ENCODE results near the gene ARMH1.

Gene ARMH1

DNA sequence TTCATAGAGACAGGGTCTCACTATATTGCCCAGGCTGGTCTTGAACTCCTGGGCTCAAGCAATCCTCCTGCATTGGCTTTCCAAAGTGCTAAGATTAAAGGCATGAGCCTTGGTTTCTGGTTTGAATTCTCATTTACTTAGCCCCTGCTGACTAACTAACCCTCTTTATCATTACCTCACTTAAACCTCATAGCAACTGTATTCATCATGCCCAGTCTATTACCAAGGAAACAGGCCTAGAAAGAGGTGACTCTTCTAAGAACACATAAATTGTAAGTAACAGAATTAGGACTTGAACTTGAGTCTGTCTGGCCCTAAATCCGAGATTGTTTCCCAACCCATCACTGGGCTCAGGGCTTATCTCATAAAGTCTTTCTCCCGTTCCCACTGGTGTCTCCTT is 44.4 kb upstream of the ARMH1 start:
- Histone ChIP-seq H3K4me1 (ENCODE audit: control insufficient read depth, insufficient read depth, low read length) (no peaks in the 10 kb centered on the region), H3K27ac (ENCODE audit: extremely low read depth, low read depth, low read length) (no peak overlapping the region), H3K4me3 (ENCODE audit: low read depth, low read length) (no peak overlapping the region), H3K36me3 (ENCODE audit: control insufficient read depth in 2 of 2, insufficient read depth in 1 of 2, low read length in 2 of 2) (peaks cover 0 to 24% of the 10 kb centered on the region in 2 experiments; a peak in 1 of 3 replicates), H3K9me3 (ENCODE audit: control insufficient read depth, insufficient read depth, low read depth, low read length) (no peaks in the 10 kb centered on the region)
- CTCF ChIA-PET = interaction anchor here (0.7 to 7.3 kb wide), 4 partner anchors 20 to 68 kb away, joined by 3 to 47 read pairs (median 4); no protein-coding TSS in a partner anchor
- POLR2A ChIA-PET = interaction anchor here (0.8 to 4.0 kb wide), 4 partner anchors 13 to 250 kb away, joined by 3 to 27 read pairs (median 20); no protein-coding TSS in a partner anchor
- TF ChIP-seq ZNF350 (tag by site-specific recombination; IDR thresholded peaks at IDR 0.05) (no peak), ZNF292 (tag by site-specific recombination; IDR thresholded peaks at IDR 0.05; ENCODE audit: borderline replicate concordance, low read depth) (no peak), ZNF121 (tag by site-specific recombination; IDR thresholded peaks at IDR 0.05) (0 out of 2 replicates have a peak, but pooled peaks have one; percentile 36), ZEB2 (tag by site-specific recombination; IDR thresholded peaks at IDR 0.05) (no peak)

DNA sequence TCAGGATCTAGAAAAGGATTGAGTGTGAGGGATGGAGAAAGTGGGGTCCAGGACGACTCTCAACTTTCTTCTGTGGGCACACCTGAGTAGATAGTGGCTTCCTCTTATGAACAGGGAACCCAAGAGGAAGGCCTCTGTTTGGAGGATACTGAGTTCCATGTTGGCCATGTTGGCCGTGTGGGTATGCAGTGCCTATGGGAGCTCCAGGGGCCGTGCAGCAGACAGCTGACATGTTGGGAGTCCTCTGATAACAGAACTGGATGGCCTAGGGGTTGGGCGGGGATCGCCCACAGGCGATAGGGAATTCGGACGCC is 43.2 kb upstream of the ARMH1 start:
- H3K4me3 ChIP-seq (ENCODE audit: low read depth, low read length) = peak overlapping the region; percentile 69
- H3K27ac ChIP-seq (ENCODE audit: extremely low read depth, low read depth, low read length) = peak overlapping the region; percentile 100
- ChIA-PET POLR2A (interaction anchor here (0.6 to 4.0 kb wide), 11 partner anchors 9 to 249 kb away, joined by 3 to 27 read pairs (median 15); partner anchors contain the start of genes ARMH1, RPS8 and TMEM53), CTCF (interaction anchor here (0.5 to 7.3 kb wide), 8 partner anchors 16 to 523 kb away, joined by 3 to 47 read pairs (median 4); no protein-coding TSS in a partner anchor)
- no peaks in the 10 kb centered on the region for H3K4me1 ChIP-seq (ENCODE audit: control insufficient read depth, insufficient read depth, low read length)
- peaks cover 0 to 36% of the 10 kb centered on the region in 2 experiments; a peak in 1 of 3 replicates for H3K36me3 ChIP-seq (ENCODE audit: control insufficient read depth in 2 of 2, insufficient read depth in 1 of 2, low read length in 2 of 2)
- no peaks in the 10 kb centered on the region for H3K9me3 ChIP-seq (ENCODE audit: control insufficient read depth, insufficient read depth, low read depth, low read length)
- TF ChIP-seq, protein P1, sequence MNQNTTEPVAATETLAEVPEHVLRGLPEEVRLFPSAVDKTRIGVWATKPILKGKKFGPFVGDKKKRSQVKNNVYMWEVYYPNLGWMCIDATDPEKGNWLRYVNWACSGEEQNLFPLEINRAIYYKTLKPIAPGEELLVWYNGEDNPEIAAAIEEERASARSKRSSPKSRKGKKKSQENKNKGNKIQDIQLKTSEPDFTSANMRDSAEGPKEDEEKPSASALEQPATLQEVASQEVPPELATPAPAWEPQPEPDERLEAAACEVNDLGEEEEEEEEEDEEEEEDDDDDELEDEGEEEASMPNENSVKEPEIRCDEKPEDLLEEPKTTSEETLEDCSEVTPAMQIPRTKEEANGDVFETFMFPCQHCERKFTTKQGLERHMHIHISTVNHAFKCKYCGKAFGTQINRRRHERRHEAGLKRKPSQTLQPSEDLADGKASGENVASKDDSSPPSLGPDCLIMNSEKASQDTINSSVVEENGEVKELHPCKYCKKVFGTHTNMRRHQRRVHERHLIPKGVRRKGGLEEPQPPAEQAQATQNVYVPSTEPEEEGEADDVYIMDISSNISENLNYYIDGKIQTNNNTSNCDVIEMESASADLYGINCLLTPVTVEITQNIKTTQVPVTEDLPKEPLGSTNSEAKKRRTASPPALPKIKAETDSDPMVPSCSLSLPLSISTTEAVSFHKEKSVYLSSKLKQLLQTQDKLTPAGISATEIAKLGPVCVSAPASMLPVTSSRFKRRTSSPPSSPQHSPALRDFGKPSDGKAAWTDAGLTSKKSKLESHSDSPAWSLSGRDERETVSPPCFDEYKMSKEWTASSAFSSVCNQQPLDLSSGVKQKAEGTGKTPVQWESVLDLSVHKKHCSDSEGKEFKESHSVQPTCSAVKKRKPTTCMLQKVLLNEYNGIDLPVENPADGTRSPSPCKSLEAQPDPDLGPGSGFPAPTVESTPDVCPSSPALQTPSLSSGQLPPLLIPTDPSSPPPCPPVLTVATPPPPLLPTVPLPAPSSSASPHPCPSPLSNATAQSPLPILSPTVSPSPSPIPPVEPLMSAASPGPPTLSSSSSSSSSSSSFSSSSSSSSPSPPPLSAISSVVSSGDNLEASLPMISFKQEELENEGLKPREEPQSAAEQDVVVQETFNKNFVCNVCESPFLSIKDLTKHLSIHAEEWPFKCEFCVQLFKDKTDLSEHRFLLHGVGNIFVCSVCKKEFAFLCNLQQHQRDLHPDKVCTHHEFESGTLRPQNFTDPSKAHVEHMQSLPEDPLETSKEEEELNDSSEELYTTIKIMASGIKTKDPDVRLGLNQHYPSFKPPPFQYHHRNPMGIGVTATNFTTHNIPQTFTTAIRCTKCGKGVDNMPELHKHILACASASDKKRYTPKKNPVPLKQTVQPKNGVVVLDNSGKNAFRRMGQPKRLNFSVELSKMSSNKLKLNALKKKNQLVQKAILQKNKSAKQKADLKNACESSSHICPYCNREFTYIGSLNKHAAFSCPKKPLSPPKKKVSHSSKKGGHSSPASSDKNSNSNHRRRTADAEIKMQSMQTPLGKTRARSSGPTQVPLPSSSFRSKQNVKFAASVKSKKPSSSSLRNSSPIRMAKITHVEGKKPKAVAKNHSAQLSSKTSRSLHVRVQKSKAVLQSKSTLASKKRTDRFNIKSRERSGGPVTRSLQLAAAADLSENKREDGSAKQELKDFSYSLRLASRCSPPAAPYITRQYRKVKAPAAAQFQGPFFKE (tag by site-specific recombination; IDR thresholded peaks at IDR 0.05; ENCODE audit: borderline replicate concordance) = no peak
- TF ChIP-seq ZNF175 (tag by site-specific recombination; IDR thresholded peaks at IDR 0.05) = no peak
- TF ChIP-seq, protein P2, sequence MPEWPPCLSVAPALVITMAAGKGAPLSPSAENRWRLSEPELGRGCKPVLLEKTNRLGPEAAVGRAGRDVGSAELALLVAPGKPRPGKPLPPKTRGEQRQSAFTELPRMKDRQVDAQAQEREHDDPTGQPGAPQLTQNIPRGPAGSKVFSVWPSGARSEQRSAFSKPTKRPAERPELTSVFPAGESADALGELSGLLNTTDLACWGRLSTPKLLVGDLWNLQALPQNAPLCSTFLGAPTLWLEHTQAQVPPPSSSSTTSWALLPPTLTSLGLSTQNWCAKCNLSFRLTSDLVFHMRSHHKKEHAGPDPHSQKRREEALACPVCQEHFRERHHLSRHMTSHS (tag by site-specific recombination; IDR thresholded peaks at IDR 0.05) = no peak
- TF ChIP-seq ZNF677 (tag by site-specific recombination; IDR thresholded peaks at IDR 0.05) = no peak
- TF ChIP-seq HOXD13 (CRISPR knock-in tag; IDR thresholded peaks at IDR 0.05; ENCODE audit: borderline replicate concordance) = no peak
- no peak for TF ChIP-seq MZF1 (tag by site-specific recombination; IDR thresholded peaks at IDR 0.05; ENCODE audit: borderline replicate concordance)
- TF ChIP-seq, protein P3, sequence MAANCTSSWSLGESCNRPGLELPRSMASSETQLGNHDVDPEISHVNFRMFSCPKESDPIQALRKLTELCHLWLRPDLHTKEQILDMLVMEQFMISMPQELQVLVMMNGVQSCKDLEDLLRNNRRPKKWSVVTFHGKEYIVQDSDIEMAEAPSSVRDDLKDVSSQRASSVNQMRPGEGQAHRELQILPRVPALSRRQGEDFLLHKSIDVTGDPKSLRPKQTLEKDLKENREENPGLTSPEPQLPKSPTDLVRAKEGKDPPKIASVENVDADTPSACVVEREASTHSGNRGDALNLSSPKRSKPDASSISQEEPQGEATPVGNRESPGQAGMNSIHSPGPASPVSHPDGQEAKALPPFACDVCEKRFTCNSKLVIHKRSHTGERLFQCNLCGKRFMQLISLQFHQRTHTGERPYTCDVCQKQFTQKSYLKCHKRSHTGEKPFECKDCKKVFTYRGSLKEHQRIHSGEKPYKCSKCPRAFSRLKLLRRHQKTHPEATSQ (tag by site-specific recombination; IDR thresholded peaks at IDR 0.05) = no peak
- no peak for TF ChIP-seq BCL11B (tag by site-specific recombination; IDR thresholded peaks at IDR 0.05; ENCODE audit: low read depth)
- TF ChIP-seq ZNF548 (tag by site-specific recombination; IDR thresholded peaks at IDR 0.05) = no peak
- TF ChIP-seq ZNF223 (tag by site-specific recombination; IDR thresholded peaks at IDR 0.05) = no peak
- no peak for TF ChIP-seq ZNF701 (tag by site-specific recombination; IDR thresholded peaks at IDR 0.05)
- no peak for TF ChIP-seq ZNF654 (tag by site-specific recombination; IDR thresholded peaks at IDR 0.05; ENCODE audit: low read depth)
- TF ChIP-seq ZBTB48 (tag by site-specific recombination; IDR thresholded peaks at IDR 0.05) = no peak
- TF ChIP-seq, protein P4, sequence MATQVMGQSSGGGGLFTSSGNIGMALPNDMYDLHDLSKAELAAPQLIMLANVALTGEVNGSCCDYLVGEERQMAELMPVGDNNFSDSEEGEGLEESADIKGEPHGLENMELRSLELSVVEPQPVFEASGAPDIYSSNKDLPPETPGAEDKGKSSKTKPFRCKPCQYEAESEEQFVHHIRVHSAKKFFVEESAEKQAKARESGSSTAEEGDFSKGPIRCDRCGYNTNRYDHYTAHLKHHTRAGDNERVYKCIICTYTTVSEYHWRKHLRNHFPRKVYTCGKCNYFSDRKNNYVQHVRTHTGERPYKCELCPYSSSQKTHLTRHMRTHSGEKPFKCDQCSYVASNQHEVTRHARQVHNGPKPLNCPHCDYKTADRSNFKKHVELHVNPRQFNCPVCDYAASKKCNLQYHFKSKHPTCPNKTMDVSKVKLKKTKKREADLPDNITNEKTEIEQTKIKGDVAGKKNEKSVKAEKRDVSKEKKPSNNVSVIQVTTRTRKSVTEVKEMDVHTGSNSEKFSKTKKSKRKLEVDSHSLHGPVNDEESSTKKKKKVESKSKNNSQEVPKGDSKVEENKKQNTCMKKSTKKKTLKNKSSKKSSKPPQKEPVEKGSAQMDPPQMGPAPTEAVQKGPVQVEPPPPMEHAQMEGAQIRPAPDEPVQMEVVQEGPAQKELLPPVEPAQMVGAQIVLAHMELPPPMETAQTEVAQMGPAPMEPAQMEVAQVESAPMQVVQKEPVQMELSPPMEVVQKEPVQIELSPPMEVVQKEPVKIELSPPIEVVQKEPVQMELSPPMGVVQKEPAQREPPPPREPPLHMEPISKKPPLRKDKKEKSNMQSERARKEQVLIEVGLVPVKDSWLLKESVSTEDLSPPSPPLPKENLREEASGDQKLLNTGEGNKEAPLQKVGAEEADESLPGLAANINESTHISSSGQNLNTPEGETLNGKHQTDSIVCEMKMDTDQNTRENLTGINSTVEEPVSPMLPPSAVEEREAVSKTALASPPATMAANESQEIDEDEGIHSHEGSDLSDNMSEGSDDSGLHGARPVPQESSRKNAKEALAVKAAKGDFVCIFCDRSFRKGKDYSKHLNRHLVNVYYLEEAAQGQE (tag by site-specific recombination; IDR thresholded peaks at IDR 0.05) = no peak
- TF ChIP-seq ZNF610 (tag by site-specific recombination; IDR thresholded peaks at IDR 0.05; ENCODE audit: borderline replicate concordance) = peak; percentile 95; the same call in 1 of the 2 replicates
- TF ChIP-seq ZNF792 (tag by site-specific recombination; IDR thresholded peaks at IDR 0.05) = no peak
- no peak for TF ChIP-seq ZNF16 (tag by site-specific recombination; IDR thresholded peaks at IDR 0.05; ENCODE audit: low read depth)
- no peak for TF ChIP-seq ZNF837 (tag by site-specific recombination; IDR thresholded peaks at IDR 0.05)
- TF ChIP-seq, protein P5, sequence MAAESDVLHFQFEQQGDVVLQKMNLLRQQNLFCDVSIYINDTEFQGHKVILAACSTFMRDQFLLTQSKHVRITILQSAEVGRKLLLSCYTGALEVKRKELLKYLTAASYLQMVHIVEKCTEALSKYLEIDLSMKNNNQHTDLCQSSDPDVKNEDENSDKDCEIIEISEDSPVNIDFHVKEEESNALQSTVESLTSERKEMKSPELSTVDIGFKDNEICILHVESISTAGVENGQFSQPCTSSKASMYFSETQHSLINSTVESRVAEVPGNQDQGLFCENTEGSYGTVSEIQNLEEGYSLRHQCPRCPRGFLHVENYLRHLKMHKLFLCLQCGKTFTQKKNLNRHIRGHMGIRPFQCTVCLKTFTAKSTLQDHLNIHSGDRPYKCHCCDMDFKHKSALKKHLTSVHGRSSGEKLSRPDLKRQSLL (tag by site-specific recombination; IDR thresholded peaks at IDR 0.05) = no peak

Measured in HEK293 (cell line).